GM19035 (cell line): Measurements from ENCODE around the gene XRCC5.
A peak's percentile ranks its signal among the peaks of the same experiment; 100 is the strongest.
"Not testable (repeated sequence)": the region's sequence is repeated elsewhere in the genome, so short reads cannot be mapped to it uniquely, and the experiment has no call there.

Experiments used
- ATAC-seq: cut with Tn5 transposase; IDR thresholded peaks from one replicate; pipeline ENCODE4 v1.9.1; 2021; ENCODE audit not compliant: unreplicated experiment

The XRCC5 gene

GRCh38 chr2:216192931-216193330 lies 83.8 kb downstream of the XRCC5 start:
- no peak for ATAC-seq

- ATAC-seq = no peak
Measured at GRCh38 chr2:216194013-216194412, 84.9 kb downstream of the XRCC5 start.

- ATAC-seq = no peak
Measured at GRCh38 chr2:216194561-216194960, 85.4 kb downstream of the XRCC5 start.

GRCh38 chr2:216195565-216196029 lies 86.4 kb downstream of the XRCC5 start:
- no peak for ATAC-seq

GRCh38 chr2:216201692-216202306 lies 92.7 kb downstream of the XRCC5 start:
- ATAC-seq = no peak

- no peak for ATAC-seq
Measured at GRCh38 chr2:216202626-216203250, 93.6 kb downstream of the XRCC5 start.

GRCh38 chr2:216205486-216205885 lies 96.3 kb downstream of the XRCC5 start:
- no peak for ATAC-seq

- ATAC-seq = peak; percentile 84
Measured at GRCh38 chr2:216206041-216206703, 97.0 kb downstream of the XRCC5 start.

GRCh38 chr2:216206821-216207220 lies 97.7 kb downstream of the XRCC5 start:
- no peak for ATAC-seq

- not testable (repeated sequence) for ATAC-seq
Measured at GRCh38 chr2:216208661-216209060, 99.5 kb downstream of the XRCC5 start.

- ATAC-seq = no peak
Measured at GRCh38 chr2:216210701-216211540, 101.8 kb downstream of the XRCC5 start.

GRCh38 chr2:216211614-216212145 lies 102.5 kb downstream of the XRCC5 start:
- ATAC-seq = no peak

- ATAC-seq = no peak
Measured at GRCh38 chr2:216214768-216215167, 105.6 kb downstream of the XRCC5 start.

GRCh38 chr2:216215658-216216390 lies 106.7 kb downstream of the XRCC5 start:
- no peak for ATAC-seq

GRCh38 chr2:216216951-216217903 lies 108.1 kb downstream of the XRCC5 start:
- ATAC-seq = no peak

GRCh38 chr2:216217904-216218260 lies 108.7 kb downstream of the XRCC5 start:
- no peak for ATAC-seq

- ATAC-seq = no peak
Measured at GRCh38 chr2:216219861-216220260, 110.7 kb downstream of the XRCC5 start.

- no peak for ATAC-seq
Measured at GRCh38 chr2:216220976-216221375, 111.8 kb downstream of the XRCC5 start.

GRCh38 chr2:216221811-216222210 lies 112.7 kb downstream of the XRCC5 start:
- peak; percentile 34 for ATAC-seq
